Astrocyte of the cerebellum (primary cell): ENCODE results near the gene IGF1R.

Experiments used
- DNase-seq: peaks from one replicate; pipeline ENCODE4 v3.0.0-alpha.2; 2011; ENCODE audit warnings: low read depth
- H3K4me3 ChIP-seq: 2 replicates; pipeline ENCODE4 v1.5.1; 2011; ENCODE audit warnings: mild to moderate bottlenecking, low read depth, low read length, moderate library complexity
- CTCF ChIP-seq: IDR thresholded peaks from 2 replicates; pipeline ENCODE4 v1.5.1; 2012; ENCODE audit warnings: low read length, low read depth, moderate library complexity, mild to moderate bottlenecking; ENCODE audit errors: missing control alignments
- in situ Hi-C: cut with HindIII; loops from 2 replicates; pipeline ENCODE4 v1.10.0; 2017; ENCODE audit warnings: low sequenced_read_pairs

IGF1R gene

GRCh38 chr15:98931004-98931403, 282.7 kb downstream of the IGF1R start:
- no peak overlapping the region for H3K4me3 ChIP-seq
- no peak for TF ChIP-seq CTCF
- DNase-seq: no peak
- in situ Hi-C loops: no loop called here

GRCh38 chr15:98933406-98933805, 285.1 kb downstream of the IGF1R start:
- in situ Hi-C loops: no loop called here
- no peak for TF ChIP-seq CTCF
- no peak for DNase-seq

GRCh38 chr15:98935736-98936135, 287.4 kb downstream of the IGF1R start:
- no peak overlapping the region for H3K4me3 ChIP-seq
- TF ChIP-seq CTCF: no peak
- in situ Hi-C loops: no loop called here
- DNase-seq: no peak

More at GRCh38 chr15:98933406-98933805, 285.1 kb downstream of the IGF1R start:
- no peak overlapping the region for H3K4me3 ChIP-seq

- no peak overlapping the region for H3K4me3 ChIP-seq
- in situ Hi-C loops: no loop called here
- DNase-seq: no peak
- no peak for TF ChIP-seq CTCF
Observed at GRCh38 chr15:98937413-98938104, 289.2 kb downstream of the IGF1R start.

GRCh38 chr15:98938105-98938417, 289.7 kb downstream of the IGF1R start:
- DNase-seq: no peak
- in situ Hi-C loops: no loop called here

GRCh38 chr15:98938799-98939198, 290.5 kb downstream of the IGF1R start:
- no peak overlapping the region for H3K4me3 ChIP-seq
- DNase-seq: no peak
- in situ Hi-C loops: no loop called here
- no peak for TF ChIP-seq CTCF

More at GRCh38 chr15:98938105-98938417, 289.7 kb downstream of the IGF1R start:
- TF ChIP-seq CTCF: no peak
- no peak overlapping the region for H3K4me3 ChIP-seq
